GM23248 (cell line): ENCODE measurements around the gene NBEA. TPM values are rescaled to one million over a fixed set of nuclear protein-coding genes. Genes with fewer than 3 reads are reported as not detected.

ENCODE experiments used
- DNase-seq: peaks from one replicate; pipeline ENCODE4 v3.0.0-alpha.2; 2015
- H2AFZ ChIP-seq: fragments of 200-600 bp; sonication (generic); 2 replicates; pipeline ENCODE4 v1.6.1; 2016; ENCODE audit warnings: antibody characterized with exemption
- H3F3A ChIP-seq: fragments of 200-600 bp; sonication (generic); 2 replicates; pipeline ENCODE4 v1.6.1; 2016; ENCODE audit warnings: mild to moderate bottlenecking, antibody characterized with exemption, mixed run types; ENCODE audit not compliant: insufficient read depth
- H3K27ac ChIP-seq: fragments of 200-600 bp; sonication (generic); 2 replicates; pipeline ENCODE4 v1.5.1; 2016; ENCODE audit warnings: mild to moderate bottlenecking
- H3K27me3 ChIP-seq: fragments of 200-600 bp; sonication (generic); replicated peaks from 2 replicates; pipeline ENCODE4 v1.6.1; 2016; ENCODE audit warnings: mild to moderate bottlenecking; ENCODE audit not compliant: insufficient read depth
- H3K36me3 ChIP-seq: fragments of 200-600 bp; sonication (generic); 2 replicates; pipeline ENCODE4 v1.6.1; 2016; ENCODE audit warnings: low read depth, mild to moderate bottlenecking
- H3K4me1 ChIP-seq: fragments of 200-600 bp; sonication (generic); 2 replicates; pipeline ENCODE4 v1.6.1; 2016; ENCODE audit warnings: mild to moderate bottlenecking; ENCODE audit not compliant: insufficient read depth
- H3K4me2 ChIP-seq: fragments of 200-600 bp; sonication (generic); one replicate; pipeline ENCODE4 v1.6.1; 2016; ENCODE audit warnings: mild to moderate bottlenecking; ENCODE audit not compliant: unreplicated experiment
- H3K4me3 ChIP-seq: fragments of 200-600 bp; sonication (generic); 2 replicates; pipeline ENCODE4 v1.5.1; 2016; ENCODE audit warnings: mild to moderate bottlenecking
- H3K79me2 ChIP-seq: fragments of 200-600 bp; sonication (generic); 2 replicates; pipeline ENCODE4 v1.6.1; 2016; ENCODE audit warnings: mild to moderate bottlenecking; ENCODE audit not compliant: insufficient read depth
- H3K9ac ChIP-seq: fragments of 200-600 bp; sonication (generic); 2 replicates; pipeline ENCODE4 v1.6.1; 2016; ENCODE audit warnings: mild to moderate bottlenecking
- H3K9me2 ChIP-seq: fragments of 200-600 bp; sonication (generic); 2 replicates; pipeline ENCODE4 v1.6.1; 2016; ENCODE audit warnings: mixed run types, mild to moderate bottlenecking, moderate library complexity; ENCODE audit not compliant: insufficient read depth
- H3K9me3 ChIP-seq: fragments of 200-600 bp; sonication (generic); one replicate; pipeline ENCODE4 v1.6.1; 2017; ENCODE audit warnings: low read depth
- H4K20me1 ChIP-seq: fragments of 200-600 bp; sonication (generic); 2 replicates; pipeline ENCODE4 v1.6.0; 2016; ENCODE audit not compliant: insufficient read depth
- EZH2 ChIP-seq: fragments of 200-600 bp; sonication (generic); IDR thresholded peaks from 2 replicates; pipeline ENCODE4 v1.6.1; 2018; ENCODE audit warnings: antibody characterized with exemption, mild to moderate bottlenecking; ENCODE audit not compliant: insufficient read depth, poor library complexity, severe bottlenecking
- EZH2phosphoT487 ChIP-seq: fragments of 200-600 bp; sonication (generic); IDR thresholded peaks from 2 replicates; pipeline ENCODE4 v1.6.1; 2018; ENCODE audit warnings: antibody characterized with exemption, moderate library complexity, mild to moderate bottlenecking, low read depth; ENCODE audit not compliant: insufficient read depth
- WGBS, 2 experiments: methylation state at CpG; one replicate each; pipeline ENCODE4 v1.1.6; 2015 to 2017; ENCODE audit warnings: low lambda C conversion rate in 2 of 2, low coverage in 1 of 2; ENCODE audit errors: missing lambda C conversion rate in 2 of 2; 5-methylcytosine and 5-hydroxymethylcytosine counted together
- in situ Hi-C: fragments of 300-500 bp; cut with MboI; formaldehyde crosslinking; loops from 2 replicates; pipeline ENCODE4 v1.15.0; 2020
- polyA plus RNA-seq: library from polyadenylated mRNA; unstranded; fragments of >200 nt; fragmentation: Nextera tagmentation; extraction: Ambion mirVana; gene quantifications from 2 replicates; pipeline ENCODE4 v1.2.1, GENCODE V29; 2016
- total RNA-seq: library from RNA; depleted of rRNA; stranded (reverse); fragments of >200 nt; shearing (Covaris generic); gene quantifications from 2 replicates; pipeline ENCODE4 v1.2.3, GENCODE V29; 2014

NBEA gene
- total and polyA plus RNA-seq, 2 experiments from 2014 or later, result 1.9 to 3.7 TPM

DNA sequence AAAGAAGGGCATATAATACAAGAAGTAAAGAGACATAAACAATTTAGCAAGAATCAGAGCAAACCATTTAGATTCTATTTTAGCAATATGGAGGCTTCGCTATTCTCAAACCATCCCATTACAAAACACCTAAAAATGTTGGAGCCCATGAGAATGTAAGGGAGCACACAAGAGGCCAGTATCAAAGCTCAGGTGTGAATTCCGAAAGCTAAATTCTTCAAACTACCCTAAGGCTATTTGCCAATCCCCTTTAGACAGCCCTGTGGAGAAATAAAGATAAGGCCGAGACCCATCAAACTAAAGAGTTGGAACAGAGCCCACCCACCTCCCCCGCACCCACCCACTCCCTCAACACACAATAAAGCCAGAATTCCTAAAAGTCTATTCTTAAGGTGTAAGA lies 745.3 kb downstream of the NBEA start:
- Histone ChIP-seq H3K79me2 (no peaks in the 10 kb centered on the region), H3K36me3 (no peaks in the 10 kb centered on the region), H3K4me1 (peaks cover 8% of the 10 kb centered on the region), H3K27ac (no peak overlapping the region), H2AFZ (no peak overlapping the region), H3K4me2 (no peak overlapping the region), H3F3A (peaks cover 3% of the 10 kb centered on the region; the same call in 1 of the 2 replicates), H4K20me1 (no peaks in the 10 kb centered on the region), H3K9me3 (no peaks in the 10 kb centered on the region), H3K4me3 (no peak overlapping the region), H3K9me2 (no peaks in the 10 kb centered on the region), H3K27me3 (no peaks in the 10 kb centered on the region), H3K9ac (no peak overlapping the region)
- no peak for TF ChIP-seq EZH2phosphoT487
- no peak for TF ChIP-seq EZH2
- in situ Hi-C loops, result no loop called here
- DNase-seq, result no peak
- 85% methylated on average over 3 to 4 of the region's 4 CpGs for WGBS, 2 experiments

GRCh38 chr13:35690581-35691207 lies 748.6 kb downstream of the NBEA start:
- peak overlapping the region; percentile 49 for H3K4me2 ChIP-seq
- no peak overlapping the region for H3K27ac ChIP-seq
- no peak overlapping the region for H3K9ac ChIP-seq
- no peaks in the 10 kb centered on the region for H4K20me1 ChIP-seq
- H3K9me3 ChIP-seq, result no peaks in the 10 kb centered on the region
- H3K79me2 ChIP-seq, result no peaks in the 10 kb centered on the region
- peak overlapping the region; percentile 67 for H2AFZ ChIP-seq
- no peaks in the 10 kb centered on the region for H3K27me3 ChIP-seq
- TF ChIP-seq EZH2, result no peak
- no peak for TF ChIP-seq EZH2phosphoT487
- in situ Hi-C loops, result no loop called here
- H3K36me3 ChIP-seq, result no peaks in the 10 kb centered on the region
- H3K4me3 ChIP-seq, result peak overlapping the region; percentile 42
- H3K9me2 ChIP-seq, result no peaks in the 10 kb centered on the region
- H3F3A ChIP-seq, result peaks cover 3% of the 10 kb centered on the region; the same call in 1 of the 2 replicates
- H3K4me1 ChIP-seq, result peaks cover 8% of the 10 kb centered on the region
- WGBS, 2 experiments, result 21 to 24% methylated on average over 8 of the region's 8 CpGs
- peak; percentile 68 for DNase-seq

- Histone ChIP-seq H3K4me3 (no peak overlapping the region), H3K79me2 (no peaks in the 10 kb centered on the region), H3K27me3 (no peaks in the 10 kb centered on the region), H3K4me2 (no peak overlapping the region), H3K9me3 (no peaks in the 10 kb centered on the region), H3K36me3 (no peaks in the 10 kb centered on the region), H3K4me1 (peaks cover 25% of the 10 kb centered on the region), H2AFZ (peak overlapping the region; percentile 30; the same call in 1 of the 2 replicates), H3K9ac (no peak overlapping the region), H4K20me1 (no peaks in the 10 kb centered on the region), H3K9me2 (no peaks in the 10 kb centered on the region), H3F3A (peaks cover 7% of the 10 kb centered on the region; the same call in 1 of the 2 replicates), H3K27ac (no peak overlapping the region)
- DNase-seq, result no peak
- in situ Hi-C loops, result no loop called here
- 68 to 73% methylated on average over 9 of the region's 9 CpGs for WGBS, 2 experiments
- TF ChIP-seq EZH2 (no peak), EZH2phosphoT487 (no peak)
Observed at GRCh38 chr13:35693134-35693784, 751.2 kb downstream of the NBEA start.

DNA sequence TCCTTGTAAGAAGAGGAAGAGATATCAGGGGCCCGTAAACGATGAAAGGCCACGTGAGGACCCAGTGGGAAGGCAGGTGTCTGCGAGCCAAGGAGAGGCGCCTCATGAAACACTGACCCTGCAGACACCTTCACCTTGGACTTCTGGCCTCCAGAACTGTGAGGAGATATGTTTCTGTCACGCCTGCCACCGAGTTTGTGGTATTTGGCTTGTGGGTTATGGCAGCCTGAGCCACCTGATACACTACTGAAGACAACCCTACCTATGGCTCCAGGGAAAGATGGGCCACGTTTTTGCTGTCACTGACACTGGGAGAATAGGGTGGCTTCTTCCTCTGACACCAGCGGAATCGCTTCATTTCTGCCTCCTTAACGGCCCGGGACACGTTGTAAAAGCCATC lies 752.0 kb downstream of the NBEA start:
- H3F3A ChIP-seq, result peaks cover 15% of the 10 kb centered on the region
- H3K79me2 ChIP-seq, result no peaks in the 10 kb centered on the region
- H3K9ac ChIP-seq, result no peak overlapping the region
- H3K27me3 ChIP-seq, result no peaks in the 10 kb centered on the region
- WGBS, 2 experiments, result 96 to 99% methylated on average over 13 of the region's 13 CpGs
- no peak overlapping the region for H3K27ac ChIP-seq
- no peak overlapping the region for H3K4me3 ChIP-seq
- no peaks in the 10 kb centered on the region for H3K36me3 ChIP-seq
- H4K20me1 ChIP-seq, result no peaks in the 10 kb centered on the region
- no peak overlapping the region for H3K4me2 ChIP-seq
- H3K4me1 ChIP-seq, result peaks cover 33% of the 10 kb centered on the region
- DNase-seq, result no peak
- in situ Hi-C loops, result no loop called here
- no peaks in the 10 kb centered on the region for H3K9me3 ChIP-seq
- TF ChIP-seq EZH2phosphoT487 (no peak), EZH2 (no peak)
- no peaks in the 10 kb centered on the region for H3K9me2 ChIP-seq
- H2AFZ ChIP-seq, result no peak overlapping the region
